HG03469 (cell line): Measurements from ENCODE around the gene PDZD7.
"Not testable (repeated sequence)": the region's sequence is repeated elsewhere in the genome, so short reads cannot be mapped to it uniquely, and the experiment has no call there.

Experiments used
- ATAC-seq: cut with Tn5 transposase; IDR thresholded peaks from one replicate; pipeline ENCODE4 v1.9.1; 2021; ENCODE audit warnings: mild to moderate bottlenecking, moderate library complexity, moderate number of reproducible peaks; ENCODE audit not compliant: unreplicated experiment

The PDZD7 gene

GRCh38 chr10:100986623-100986951 lies 44.3 kb downstream of the PDZD7 start:
- ATAC-seq, result no peak

DNA sequence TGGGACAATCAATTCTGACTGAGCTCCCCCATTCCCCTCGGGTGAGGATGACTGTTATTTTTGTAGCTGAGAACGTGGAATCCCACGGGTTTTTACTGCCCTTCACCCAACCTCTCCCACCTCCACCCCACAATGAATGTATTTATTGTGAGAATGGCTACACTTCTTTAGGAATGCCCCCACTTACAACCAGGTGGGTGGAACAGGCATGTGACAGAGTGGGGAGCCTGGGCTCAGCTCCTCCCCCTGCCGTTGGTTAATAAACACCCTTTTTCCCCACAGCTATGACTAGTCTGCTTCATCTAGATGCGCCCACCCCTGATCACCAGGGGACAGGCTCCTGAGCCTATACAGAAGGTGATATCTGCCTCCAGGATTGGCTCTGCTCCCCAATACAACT lies 45.6 kb downstream of the PDZD7 start:
- no peak for ATAC-seq

GRCh38 chr10:100984672-100985177 lies 46.2 kb downstream of the PDZD7 start:
- no peak for ATAC-seq

DNA sequence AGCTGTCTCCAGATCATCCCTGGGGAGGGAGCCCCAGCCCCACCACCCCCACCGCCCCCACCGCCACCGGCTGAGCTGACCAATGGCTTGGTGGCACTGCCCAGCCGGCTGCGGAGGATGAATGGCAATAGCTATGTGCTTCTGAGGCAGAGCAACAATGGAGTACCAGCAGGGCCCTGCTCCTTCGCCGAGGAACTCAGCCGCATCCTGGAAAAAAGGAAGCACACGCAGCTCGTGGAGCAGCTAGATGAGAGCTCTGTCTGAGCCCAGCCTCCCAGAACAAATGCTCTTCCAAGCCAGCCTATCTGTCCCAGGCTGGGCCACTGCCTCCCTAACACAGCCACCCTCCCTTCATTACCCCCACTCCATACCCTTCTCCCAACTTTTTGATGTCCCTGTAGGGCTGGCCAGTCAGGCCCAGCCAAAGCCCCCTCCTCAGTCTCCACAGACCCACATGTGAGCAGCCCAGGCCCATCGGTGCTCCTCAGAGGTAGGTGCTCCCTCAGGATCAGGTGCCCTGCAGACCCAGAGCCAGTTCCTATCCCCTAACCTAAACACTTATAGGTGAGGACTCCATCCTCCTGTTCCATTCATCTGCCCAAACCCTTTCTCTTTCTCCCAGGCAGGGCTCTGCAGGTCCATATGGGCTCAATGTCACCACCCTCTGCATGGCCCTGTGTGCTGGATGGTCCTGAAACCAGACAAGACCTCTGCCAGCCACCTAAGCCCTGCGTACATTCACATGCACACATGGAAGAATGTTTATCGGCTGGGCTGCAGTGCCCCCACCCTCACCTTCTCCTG lies 46.9 kb downstream of the PDZD7 start:
- ATAC-seq, result no peak

DNA sequence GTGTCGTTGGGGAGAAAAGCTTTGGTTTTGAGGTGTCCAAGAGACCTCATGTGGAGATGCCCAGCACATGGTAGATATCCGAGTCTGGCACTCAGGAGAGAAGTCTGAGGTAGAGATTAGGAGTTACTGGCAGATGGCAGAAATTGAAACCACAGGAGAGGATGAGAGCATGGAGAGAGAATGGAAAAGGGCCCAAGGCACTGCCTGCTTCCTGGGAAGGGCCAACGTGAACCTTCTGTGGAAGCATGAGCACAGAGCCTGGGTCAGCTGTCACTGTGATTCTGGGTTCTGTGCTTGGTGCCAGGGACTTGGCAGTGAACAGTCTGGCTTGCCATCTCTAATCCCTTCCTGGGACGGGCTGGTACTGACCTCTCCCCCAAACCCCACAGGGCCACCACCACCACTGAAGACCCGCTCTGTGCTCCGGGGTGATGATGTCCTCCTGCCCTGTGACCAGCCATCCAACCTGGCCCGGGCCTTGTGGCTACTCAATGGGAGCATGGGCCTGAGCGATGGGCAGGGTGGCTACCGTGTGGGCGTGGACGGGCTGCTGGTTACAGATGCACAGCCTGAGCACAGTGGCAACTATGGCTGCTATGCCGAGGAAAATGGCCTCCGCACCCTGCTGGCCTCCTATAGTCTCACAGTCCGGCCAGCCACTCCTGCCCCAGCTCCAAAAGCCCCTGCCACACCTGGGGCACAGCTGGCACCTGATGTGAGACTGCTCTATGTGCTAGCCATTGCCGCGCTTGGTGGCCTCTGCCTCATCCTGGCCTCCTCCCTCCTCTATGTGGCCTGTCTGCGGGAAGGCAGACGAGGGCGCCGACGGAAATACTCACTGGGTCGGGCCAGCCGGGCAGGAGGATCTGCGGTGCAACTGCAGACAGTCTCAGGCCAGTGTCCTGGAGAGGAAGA lies 47.8 kb downstream of the PDZD7 start:
- no peak for ATAC-seq

DNA sequence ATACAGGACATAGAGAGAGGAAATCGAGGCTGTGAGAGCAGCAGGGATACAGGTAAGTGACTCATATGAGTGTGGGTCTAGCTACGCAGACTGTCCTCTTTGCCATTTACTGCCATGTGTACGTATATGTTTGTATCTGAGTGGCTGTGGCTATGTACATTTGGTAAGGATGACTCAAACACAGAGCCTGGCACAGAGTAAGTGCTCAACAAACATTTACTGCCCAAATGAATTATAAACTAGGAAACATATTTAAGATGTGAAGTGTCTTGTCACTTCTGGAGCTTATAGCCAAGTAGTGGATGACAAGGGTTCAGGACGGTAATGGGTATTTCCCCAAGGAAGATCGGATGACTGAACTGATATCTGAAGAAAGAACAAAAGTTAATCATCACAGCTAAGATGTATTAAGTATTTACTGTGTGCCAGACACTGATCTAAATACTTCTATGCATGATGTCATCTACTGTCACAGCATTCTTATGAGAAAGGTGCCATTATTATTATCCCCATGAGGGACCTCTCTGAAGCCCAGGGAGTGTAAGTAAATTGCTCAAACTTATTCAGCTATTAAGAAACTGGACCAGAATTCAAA lies 49.7 kb downstream of the PDZD7 start:
- ATAC-seq, result no peak

- no peak for ATAC-seq
Measured at GRCh38 chr10:100980711-100981110, 50.2 kb downstream of the PDZD7 start.

GRCh38 chr10:100980311-100980710 lies 50.6 kb downstream of the PDZD7 start:
- ATAC-seq, result no peak

DNA sequence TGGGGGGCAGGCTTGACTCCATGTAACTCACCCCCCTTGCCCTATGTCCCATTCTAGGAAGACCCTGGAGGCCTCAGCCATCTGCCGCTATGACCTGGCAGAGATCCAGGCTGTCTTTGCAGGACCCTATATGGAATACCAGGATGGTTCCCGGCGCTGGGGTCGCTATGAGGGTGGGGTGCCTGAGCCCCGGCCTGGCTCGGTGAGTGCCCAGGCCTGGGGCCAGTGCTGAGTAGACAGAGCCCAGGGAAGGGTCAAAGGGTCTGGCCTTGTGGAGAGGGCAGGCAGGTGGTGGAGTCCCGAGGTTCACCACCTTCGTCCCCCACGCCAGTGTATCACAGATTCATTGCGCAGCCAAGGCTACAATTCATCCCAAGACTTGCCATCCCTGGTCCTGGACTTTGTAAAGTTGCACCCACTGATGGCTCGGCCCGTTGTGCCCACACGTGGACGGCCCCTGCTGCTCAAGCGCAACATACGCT lies 51.1 kb downstream of the PDZD7 start:
- ATAC-seq, result no peak

GRCh38 chr10:100978901-100979195 lies 52.1 kb downstream of the PDZD7 start:
- no peak for ATAC-seq

- no peak for ATAC-seq
Measured at GRCh38 chr10:100978121-100978900, 52.6 kb downstream of the PDZD7 start.

DNA sequence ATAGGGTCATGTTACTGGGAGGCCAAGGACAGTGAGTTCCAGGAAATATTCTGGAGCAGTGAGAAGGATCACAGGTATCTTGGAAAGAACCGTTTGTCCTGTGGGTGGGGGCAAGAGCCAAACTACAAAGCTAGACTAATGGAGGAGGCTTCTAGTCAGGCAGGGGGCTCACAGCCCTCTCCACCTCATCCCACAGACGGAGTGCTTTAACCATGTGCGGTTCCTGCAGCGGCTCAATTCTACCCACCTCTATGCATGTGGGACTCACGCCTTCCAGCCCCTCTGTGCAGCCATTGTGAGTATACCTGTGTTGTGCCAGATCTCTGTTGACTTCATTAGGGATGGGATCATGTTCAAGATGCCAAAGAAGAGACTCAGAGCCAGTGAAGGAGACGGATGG lies 53.5 kb downstream of the PDZD7 start:
- ATAC-seq, result no peak

- no peak for ATAC-seq
Measured at GRCh38 chr10:100976906-100977305, 54.0 kb downstream of the PDZD7 start.

- not testable (repeated sequence) for ATAC-seq
Measured at GRCh38 chr10:100975397-100975796, 55.5 kb downstream of the PDZD7 start.

DNA sequence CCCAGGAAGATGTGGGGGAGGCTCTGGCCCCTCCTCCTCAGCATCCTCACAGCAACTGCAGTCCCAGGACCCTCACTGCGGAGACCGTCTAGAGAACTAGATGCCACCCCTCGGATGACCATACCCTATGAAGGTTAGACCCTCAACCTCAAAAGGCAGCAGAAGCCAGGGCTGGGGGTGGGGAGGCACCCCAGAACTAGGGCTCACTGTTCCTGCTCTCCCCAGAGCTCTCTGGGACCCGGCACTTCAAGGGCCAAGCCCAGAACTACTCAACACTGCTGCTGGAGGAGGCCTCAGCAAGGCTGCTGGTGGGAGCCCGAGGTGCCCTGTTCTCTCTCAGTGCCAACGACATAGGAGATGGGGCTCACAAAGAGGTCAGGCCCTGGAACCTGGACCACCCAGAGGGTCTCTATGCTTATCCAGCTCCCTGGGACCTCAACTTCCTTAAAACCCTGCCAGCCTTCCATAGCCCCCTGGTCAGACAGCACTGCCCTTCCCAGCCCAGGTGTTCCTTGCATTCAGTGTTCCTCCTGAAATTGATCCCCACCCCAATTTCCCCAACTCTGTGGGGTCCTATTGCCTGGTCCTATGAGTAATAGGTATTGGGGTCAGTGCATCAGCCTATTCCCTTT lies 57.9 kb downstream of the PDZD7 start:
- no peak for ATAC-seq

GRCh38 chr10:100972115-100972903 lies 58.6 kb downstream of the PDZD7 start:
- ATAC-seq, result no peak

- ATAC-seq, result no peak
Measured at GRCh38 chr10:100970914-100971811, 59.8 kb downstream of the PDZD7 start.

- ATAC-seq, result no peak
Measured at GRCh38 chr10:100970076-100970913, 60.6 kb downstream of the PDZD7 start.
